Breast epithelium (tissue), 4 donors: ENCODE results near the gene UNC5A. TPM values are rescaled to one million over a fixed set of nuclear protein-coding genes. Genes with fewer than 3 reads are reported as not detected.

Experiments used
- DNase-seq, 2 donors: peaks; one replicate each; pipeline ENCODE4 v3.0.0-alpha.2; 2019; ENCODE audit warnings: low spot score in 2 of 2
- H3K27ac ChIP-seq, 2 donors: fragments of 200-600 bp; sonication (generic) in 1 of 2; one replicate each; pipeline ENCODE4 v1.5.1; 2016 to 2019; ENCODE audit warnings: mild to moderate bottlenecking in 1 of 2
- H3K27me3 ChIP-seq, 2 donors: fragments of 200-600 bp; sonication (generic) in 1 of 2; one replicate each; pipeline versions ENCODE4 v1.5.1 to v1.6.0; 2017 to 2019; ENCODE audit warnings: control low read depth in 1 of 2, mild to moderate bottlenecking in 1 of 2
- H3K36me3 ChIP-seq: fragments of 200-600 bp; one replicate; pipeline ENCODE4 v1.5.1; 2019
- H3K4me1 ChIP-seq, 2 donors: fragments of 200-600 bp; sonication (generic); one replicate each; pipeline ENCODE4 v1.5.1; 2016 to 2019; ENCODE audit warnings: control low read depth in 1 of 2
- H3K4me3 ChIP-seq, 3 donors: fragments of 200-600 bp; sonication (generic); 1 replicate in 2 of 3; 2 replicates in 1 of 3; pipeline ENCODE4 v1.5.1; 2016 to 2019; ENCODE audit warnings: mild to moderate bottlenecking in 3 of 3, moderate library complexity in 2 of 3
- H3K9me3 ChIP-seq, 2 donors: fragments of 200-600 bp; sonication (generic) in 1 of 2; one replicate each; pipeline ENCODE4 v1.5.1; 2016 to 2019; ENCODE audit warnings: control low read depth in 1 of 2
- CTCF ChIP-seq, 3 donors: fragments of 450-650 bp; IDR thresholded peaks; one replicate each; pipeline ENCODE4 v1.5.1; 2016 to 2017; ENCODE audit warnings: antibody characterized with exemption in 3 of 3, mild to moderate bottlenecking in 3 of 3, moderate library complexity in 3 of 3
- POLR2A ChIP-seq: fragments of 450-650 bp; IDR thresholded peaks from one replicate; pipeline ENCODE4 v1.6.1; 2016; ENCODE audit warnings: antibody characterized with exemption, mild to moderate bottlenecking, moderate library complexity
- POLR2AphosphoS5 ChIP-seq, 3 donors: sonication (generic); formaldehyde crosslinking; IDR thresholded peaks; one replicate each; pipeline ENCODE4 v1.6.1; 2017; ENCODE audit warnings: antibody characterized with exemption in 3 of 3
- intact Hi-C: fragments of 100-400 bp; cut with DNase I; formaldehyde crosslinking; loops from one replicate; pipeline ENCODE4 v1.15.1; 2023; ENCODE audit warnings: low total_unique reads
- total RNA-seq, 3 donors: library from RNA; depleted of rRNA; stranded (reverse); fragments of >200 nt; gene quantifications; one replicate each; pipeline ENCODE4 v1.1.0, GENCODE V29; 2016

Gene UNC5A
- total RNA-seq, 3 donors from 2014 or later, result 0.15 to 2.9 TPM; not detected in 1

- no peaks in the 10 kb centered on the region for H3K9me3 ChIP-seq
- intact Hi-C loops, result no loop called here
- H3K27me3 ChIP-seq, result peaks cover 0 to 45% of the 10 kb centered on the region in 2 donors
- H3K4me3 ChIP-seq, result no peak overlapping the region
- no peaks in the 10 kb centered on the region for H3K36me3 ChIP-seq
- TF ChIP-seq POLR2A (no peak), CTCF (IDR thresholded peaks at IDR 0.05) (no peak), POLR2AphosphoS5 (IDR thresholded peaks at IDR 0.05) (no peak)
- no peaks in the 10 kb centered on the region for H3K4me1 ChIP-seq
- DNase-seq, result no peak
- no peak overlapping the region for H3K27ac ChIP-seq
These were observed 69.5 kb downstream of the UNC5A start for GRCh38 chr5:176879663-176880361.

- Histone ChIP-seq H3K9me3 (no peaks in the 10 kb centered on the region), H3K27me3 (peaks cover 0 to 42% of the 10 kb centered on the region in 2 donors), H3K4me1 (no peaks in the 10 kb centered on the region), H3K27ac (no peak overlapping the region), H3K36me3 (no peaks in the 10 kb centered on the region), H3K4me3 (no peak overlapping the region)
- TF ChIP-seq CTCF (IDR thresholded peaks at IDR 0.05) (no peak), POLR2AphosphoS5 (IDR thresholded peaks at IDR 0.05) (no peak), POLR2A (no peak)
- intact Hi-C loops, result no loop called here
- no peak for DNase-seq
These were observed 70.1 kb downstream of the UNC5A start for GRCh38 chr5:176880366-176881020.

- TF ChIP-seq CTCF (IDR thresholded peaks at IDR 0.05) (no peak), POLR2A (no peak), POLR2AphosphoS5 (IDR thresholded peaks at IDR 0.05) (no peak)
- H3K9me3 ChIP-seq, result no peaks in the 10 kb centered on the region
- no peaks in the 10 kb centered on the region for H3K4me1 ChIP-seq
- H3K4me3 ChIP-seq, result no peak overlapping the region
- H3K27me3 ChIP-seq, result peaks cover 0 to 35% of the 10 kb centered on the region in 2 donors
- intact Hi-C loops, result no loop called here
- H3K36me3 ChIP-seq, result no peaks in the 10 kb centered on the region
- no peak for DNase-seq
- no peak overlapping the region for H3K27ac ChIP-seq
These were observed 70.8 kb downstream of the UNC5A start for GRCh38 chr5:176881021-176881749.

GRCh38 chr5:176881816-176882566, 71.6 kb downstream of the UNC5A start:
- intact Hi-C loops, result no loop called here
- TF ChIP-seq POLR2AphosphoS5 (IDR thresholded peaks at IDR 0.05) (no peak), POLR2A (no peak), CTCF (IDR thresholded peaks at IDR 0.05) (no peak)
- H3K27me3 ChIP-seq, result peaks cover 0 to 27% of the 10 kb centered on the region in 2 donors
- DNase-seq, result no peak
- H3K36me3 ChIP-seq, result no peaks in the 10 kb centered on the region
- H3K9me3 ChIP-seq, result no peaks in the 10 kb centered on the region
- H3K4me1 ChIP-seq, result no peaks in the 10 kb centered on the region
- no peak overlapping the region for H3K4me3 ChIP-seq
- no peak overlapping the region for H3K27ac ChIP-seq
